HepG2 (cell line): ENCODE measurements around the gene AGER. TPM values are rescaled to one million over a fixed set of nuclear protein-coding genes. Genes with fewer than 3 reads are reported as not detected.

ENCODE experiments used
- BHLHE40 ChIP-seq: IDR thresholded peaks from 2 replicates; pipeline ENCODE4 v1.6.1; 2011; ENCODE audit warnings: low read length, improper control_type of control experiment
- CHD2 ChIP-seq: IDR thresholded peaks from 2 replicates; pipeline ENCODE4 v1.6.1; 2011; ENCODE audit warnings: low read depth, low read length, improper control_type of control experiment
- DBP ChIP-seq: sonication (generic); formaldehyde crosslinking; IDR thresholded peaks from 2 replicates; pipeline ENCODE4 v1.4.0; 2020; ENCODE audit warnings: missing genetic modification reagents; ENCODE audit errors: not compliant biosample characterization
- EEA1 ChIP-seq: sonication (generic); formaldehyde crosslinking; IDR thresholded peaks from 2 replicates; pipeline ENCODE4 v1.5.1; 2020; ENCODE audit warnings: mild to moderate bottlenecking, missing genetic modification reagents, borderline replicate concordance
- POGK ChIP-seq: sonication (generic); formaldehyde crosslinking; conservative IDR thresholded peaks from 2 replicates; pipeline ENCODE4 v1.8.0; 2022; ENCODE audit warnings: mild to moderate bottlenecking, moderate library complexity, missing genetic modification reagents
- POLR2A ChIP-seq, 2 experiments: IDR thresholded peaks; 2 replicates each; pipeline ENCODE4 v1.6.1; 2011; ENCODE audit warnings: low read depth in 2 of 2, low read length in 2 of 2, mild to moderate bottlenecking in 1 of 2, moderate library complexity in 1 of 2; ENCODE audit not compliant: insufficient read depth in 1 of 2
- RAD51 ChIP-seq: fragments of 450-650 bp; IDR thresholded peaks from 2 replicates; pipeline ENCODE4 v1.6.1; 2016; ENCODE audit warnings: borderline replicate concordance
- SCMH1 ChIP-seq: sonication (generic); formaldehyde crosslinking; IDR thresholded peaks from 2 replicates; pipeline ENCODE4 v1.9.0; 2021; ENCODE audit warnings: missing genetic modification reagents, mild to moderate bottlenecking, borderline replicate concordance
- SOX13 ChIP-seq, 3 experiments: fragments of 450-650 bp in 1 of 3; sonication (generic) in 1 of 3; formaldehyde crosslinking in 1 of 3; IDR thresholded peaks in 2 of 3; conservative IDR thresholded peaks in 1 of 3; 2 replicates each; pipeline versions ENCODE4 v1.5.0 to v1.6.1; 2016 to 2020; ENCODE audit warnings: antibody characterized with exemption in 1 of 3, mild to moderate bottlenecking in 1 of 3, missing compliant biosample characterization in 1 of 3, missing genetic modification reagents in 1 of 3, moderate library complexity in 1 of 3
- SRY ChIP-seq: sonication (generic); formaldehyde crosslinking; IDR thresholded peaks from 2 replicates; pipeline ENCODE4 v1.8.0; 2022; ENCODE audit warnings: mild to moderate bottlenecking, missing genetic modification reagents
- ZBTB46 ChIP-seq: sonication (generic); formaldehyde crosslinking; IDR thresholded peaks from 2 replicates; pipeline ENCODE4 v1.4.0; 2020; ENCODE audit warnings: mild to moderate bottlenecking, missing genetic modification reagents, borderline replicate concordance
- ZFAT ChIP-seq: sonication (generic); formaldehyde crosslinking; conservative IDR thresholded peaks from 2 replicates; pipeline ENCODE4 v1.8.1; 2023; ENCODE audit warnings: missing genetic modification reagents, inconsistent platforms
- ZNF24 ChIP-seq: fragments of 450-650 bp; IDR thresholded peaks from 2 replicates; pipeline ENCODE4 v1.6.1; 2017; ENCODE audit warnings: antibody characterized with exemption, mild to moderate bottlenecking
- ZNF318 ChIP-seq: sonication (generic); formaldehyde crosslinking; IDR thresholded peaks from 2 replicates; pipeline ENCODE4 v1.4.0; 2020; ENCODE audit warnings: mild to moderate bottlenecking, missing genetic modification reagents
- ZNF501 ChIP-seq: sonication (generic); formaldehyde crosslinking; IDR thresholded peaks from 2 replicates; pipeline ENCODE4 v1.5.1; 2020; ENCODE audit warnings: mild to moderate bottlenecking, moderate library complexity, missing genetic modification reagents
- ZNF878 ChIP-seq: sonication (generic); formaldehyde crosslinking; IDR thresholded peaks from 2 replicates; pipeline ENCODE4 v1.8.1; 2023; ENCODE audit warnings: mild to moderate bottlenecking, missing genetic modification reagents, moderate library complexity
- polyA plus RNA-seq, 8 experiments: library from polyadenylated mRNA; depleted of rRNA in 3 of 8; stranded (reverse) in 7 of 8; unstranded in 1 of 8; fragments of >200 nt; fragmentation: Illumina TruSeq in 4 of 8; extraction: Trizol in 4 of 8; gene quantifications; 2 replicates each; pipeline versions ENCODE4 v1.2.1 to v1.2.3, GENCODE V29; 2011 to 2016; ENCODE audit warnings: low read depth in 4 of 8, missing spikeins in 1 of 8, mixed read lengths in 1 of 8; ENCODE audit not compliant: insufficient read depth in 1 of 8
- total RNA-seq, 5 experiments: library from RNA; depleted of rRNA; stranded (reverse); fragments of >200 nt; fragmentation: Illumina TruSeq; extraction: Trizol; gene quantifications; 2 replicates each; pipeline ENCODE4 v1.2.3, GENCODE V29; 2016; ENCODE audit warnings: low read depth in 1 of 5

The AGER gene
- total and polyA plus RNA-seq, 2 of the 13 experiments (the other 11 are each of a cell fraction or from before 2014, with no cell fraction given): 1.9 to 5.1 TPM

GRCh38 chr6:32184084-32184640 lies at the start of gene AGER (continued):
- TF ChIP-seq ZNF318 (CRISPR knock-in tag) (no peak), ZNF501 (CRISPR knock-in tag) (no peak), ZFAT (CRISPR knock-in tag) (no peak), ZNF24 (no peak), SCMH1 (CRISPR knock-in tag) (no peak), EEA1 (CRISPR knock-in tag) (no peak), CHD2 (no peak), BHLHE40 (no peak), POGK (0 out of 2 replicates have a peak, but pooled peaks have one; percentile 2), RAD51 (no peak), SRY (CRISPR knock-in tag) (no peak), ZBTB46 (CRISPR knock-in tag) (no peak), DBP (CRISPR knock-in tag) (no peak), POLR2A (IDR thresholded peaks at IDR 0.05; ENCODE audit: insufficient read depth in 1 of 2, low read depth in 2 of 2, low read length in 2 of 2) (peak; percentile 44 to 61; a peak in 2 of 4 replicates), ZNF878 (CRISPR knock-in tag) (no peak), SOX13 (IDR thresholded peaks at IDR 0.05) (no peak), SOX13 (CRISPR knock-in tag; conservative IDR thresholded peaks at IDR 0.05 in 1 of 2, IDR thresholded peaks at IDR 0.05 in 1 of 2) (no peak)
